ENCODE results near the gene NUP214.
A peak's percentile ranks its signal among the peaks of the same experiment; 100 is the strongest.
"Not testable (repeated sequence)": the region's sequence is repeated elsewhere in the genome, so short reads cannot be mapped to it uniquely, and the experiment has no call there.

Gene NUP214

DNA sequence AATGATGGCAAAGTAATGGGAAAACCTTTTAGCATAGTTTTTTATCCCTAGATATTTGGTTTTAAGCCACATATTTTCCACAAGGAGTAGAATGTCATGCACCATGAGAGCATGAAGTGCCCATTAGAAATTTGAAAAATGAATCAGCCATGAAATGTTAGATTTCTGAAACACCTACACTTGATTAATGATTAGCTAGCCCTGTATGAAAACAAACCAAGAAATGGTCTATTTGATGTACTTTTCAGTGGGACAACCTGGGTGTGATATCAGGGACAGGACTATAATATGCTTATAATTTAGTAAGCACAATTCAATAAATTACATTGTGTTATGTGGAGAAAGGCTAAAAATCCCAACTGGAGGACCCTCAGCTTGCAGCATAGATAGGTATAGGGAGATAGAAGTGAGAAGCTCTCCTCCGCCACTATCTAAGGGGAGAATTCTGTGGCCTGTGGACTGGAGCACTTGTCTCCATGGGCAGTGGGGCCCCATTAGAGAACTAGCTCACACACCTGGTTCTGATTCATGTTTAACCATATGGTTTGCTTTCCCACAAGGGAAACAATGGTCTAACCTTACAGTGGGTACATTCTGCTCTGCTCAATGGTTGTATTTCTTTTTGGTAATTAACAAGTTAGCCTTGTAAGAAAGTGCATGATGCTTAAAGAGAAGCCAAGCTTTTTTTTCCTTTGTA is 35.2 kb downstream of the NUP214 start:
- no peak for DNase-seq (ENCODE audit: low read depth in 2 of 2)

- no peak for DNase-seq (ENCODE audit: low read depth in 2 of 2)
These were observed 36.2 kb downstream of the NUP214 start for GRCh38 chr9:131161585-131161984.

DNA sequence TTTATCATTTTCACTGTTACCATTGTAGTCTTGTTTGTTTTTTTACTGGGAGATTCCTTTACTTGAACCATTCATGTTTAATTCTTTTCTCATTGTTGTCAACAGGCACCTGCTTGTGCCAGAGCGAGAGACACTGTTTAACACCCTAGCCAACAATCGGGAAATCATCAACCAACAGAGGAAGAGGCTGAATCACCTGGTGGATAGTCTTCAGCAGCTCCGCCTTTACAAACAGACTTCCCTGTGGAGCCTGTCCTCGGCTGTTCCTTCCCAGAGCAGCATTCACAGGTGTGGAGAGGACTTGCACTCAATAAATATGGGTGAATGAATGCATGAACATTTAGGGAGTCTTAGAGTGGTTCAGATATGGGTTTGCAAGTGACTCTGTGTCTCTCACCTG is 37.5 kb downstream of the NUP214 start:
- DNase-seq (ENCODE audit: low read depth in 2 of 2), result no peak

DNA sequence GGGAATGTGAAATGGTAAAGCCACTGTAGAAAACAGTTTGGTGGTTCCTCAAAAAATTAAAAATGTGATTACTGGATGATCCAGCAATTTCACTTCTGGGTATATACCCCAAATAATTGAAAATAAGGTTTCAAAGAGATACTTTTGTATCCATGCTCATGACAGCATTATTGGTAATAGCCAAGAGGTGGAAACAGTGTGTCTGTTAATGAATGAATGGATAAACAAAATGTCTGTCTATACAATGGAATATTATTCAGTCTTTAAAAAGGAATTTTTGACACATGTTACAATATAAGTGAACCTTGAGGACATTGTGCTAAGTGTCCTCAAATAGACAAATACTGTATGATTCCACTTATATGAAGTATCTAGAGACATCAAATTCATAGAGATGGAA is 40.1 kb downstream of the NUP214 start:
- no peak for DNase-seq (ENCODE audit: low read depth in 2 of 2)

GRCh38 chr9:131167146-131167692 is 41.8 kb downstream of the NUP214 start:
- DNase-seq (ENCODE audit: low read depth in 2 of 2), result no peak

- no peak for DNase-seq (ENCODE audit: low read depth in 2 of 2)
These were observed 42.5 kb downstream of the NUP214 start for GRCh38 chr9:131167936-131168335.

DNA sequence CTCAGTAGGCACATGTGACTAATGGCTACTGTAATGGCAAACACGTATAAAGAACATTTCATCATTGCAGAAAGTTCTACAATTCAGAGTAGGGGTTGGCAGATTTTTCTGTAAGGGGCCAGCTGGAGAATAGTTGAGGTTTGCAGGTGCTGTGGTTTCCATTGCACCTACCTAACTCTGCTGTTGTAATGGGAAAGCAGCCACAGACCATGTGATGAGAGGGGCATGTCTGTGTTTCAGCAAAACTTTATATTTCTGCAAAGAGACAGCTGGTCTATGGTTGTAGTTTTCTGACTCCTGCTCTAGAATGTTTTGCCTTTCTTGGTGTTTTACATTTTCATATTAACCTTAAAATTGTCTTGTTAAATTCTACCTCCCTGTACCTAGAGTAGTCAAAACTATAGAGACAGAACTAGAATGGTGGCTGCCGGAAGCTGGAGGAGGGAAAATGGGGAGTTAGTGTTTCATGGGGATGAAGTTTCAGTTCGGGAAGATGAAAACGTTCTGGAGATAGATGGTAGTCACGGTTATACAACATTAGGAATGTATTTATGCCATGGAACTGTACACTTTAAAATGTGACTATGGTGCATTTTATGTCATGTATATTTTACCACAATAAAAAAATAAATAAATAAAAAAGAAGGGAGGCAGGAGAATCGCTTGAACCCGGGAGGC is 44.3 kb downstream of the NUP214 start:
- no peak for DNase-seq (ENCODE audit: low read depth in 2 of 2)

DNA sequence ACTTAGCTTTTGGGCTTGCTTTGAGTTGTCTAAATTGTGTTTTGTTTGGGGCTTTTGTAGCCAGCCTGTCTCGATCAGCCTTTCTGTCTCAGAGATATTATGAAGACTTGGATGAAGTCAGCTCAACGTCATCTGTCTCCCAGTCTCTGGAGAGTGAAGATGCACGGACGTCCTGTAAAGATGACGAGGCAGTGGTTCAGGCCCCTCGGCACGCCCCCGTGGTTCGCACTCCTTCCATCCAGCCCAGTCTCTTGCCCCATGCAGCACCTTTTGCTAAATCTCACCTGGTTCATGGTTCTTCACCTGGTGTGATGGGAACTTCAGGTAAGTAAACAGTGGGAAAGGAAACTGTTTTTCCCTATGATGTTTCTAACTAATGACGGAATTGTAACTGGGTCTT is 48.6 kb downstream of the NUP214 start:
- DNase-seq (ENCODE audit: low read depth in 2 of 2), result no peak

DNA sequence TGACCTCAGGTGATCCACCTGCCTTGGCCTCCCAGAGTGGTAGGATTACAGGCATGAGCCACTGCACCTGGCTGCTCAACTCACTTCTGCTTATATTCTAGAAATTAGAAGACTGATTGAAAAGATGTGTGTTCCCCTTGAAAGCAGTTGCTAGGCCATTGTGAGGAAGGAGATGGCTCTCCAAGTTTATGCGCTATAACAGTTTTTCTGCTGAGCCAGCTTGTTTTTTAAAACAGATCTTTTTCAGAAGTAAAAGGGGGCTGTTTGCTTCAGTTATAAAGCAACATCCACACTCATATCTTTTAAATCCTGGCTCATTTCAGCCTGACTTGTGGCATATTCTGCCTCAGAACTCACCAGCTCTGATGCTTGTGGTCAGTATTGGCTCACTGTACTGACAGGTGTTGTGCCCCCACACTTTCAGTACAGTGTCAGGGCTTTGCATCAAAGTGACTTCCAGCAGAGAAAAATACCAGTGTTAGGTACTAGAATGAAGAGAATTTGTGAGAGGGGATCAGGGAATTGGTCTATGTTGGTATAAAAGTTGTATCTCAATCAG is 49.4 kb downstream of the NUP214 start:
- no peak for DNase-seq (ENCODE audit: low read depth in 2 of 2)

DNA sequence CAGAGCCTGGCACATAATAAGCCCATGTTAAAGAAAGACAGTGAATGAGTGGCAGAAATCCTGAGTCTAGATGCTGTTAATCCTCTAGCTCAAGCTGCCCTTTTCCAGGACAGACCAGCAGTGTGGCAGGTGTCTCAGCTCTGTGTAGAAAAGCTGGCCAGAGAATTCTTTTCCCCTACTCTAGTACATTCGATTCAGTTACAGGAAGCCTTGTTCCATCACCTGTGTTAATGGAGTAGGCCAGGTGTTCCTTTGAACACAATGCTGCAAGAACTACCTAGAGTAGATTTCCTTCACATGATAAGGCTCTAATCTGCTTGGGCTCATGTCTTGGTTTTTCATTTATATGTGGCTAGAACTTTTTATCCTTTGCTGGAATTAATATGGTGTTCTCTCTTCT is 52.5 kb downstream of the NUP214 start:
- DNase-seq (ENCODE audit: low read depth in 2 of 2), result no peak

DNA sequence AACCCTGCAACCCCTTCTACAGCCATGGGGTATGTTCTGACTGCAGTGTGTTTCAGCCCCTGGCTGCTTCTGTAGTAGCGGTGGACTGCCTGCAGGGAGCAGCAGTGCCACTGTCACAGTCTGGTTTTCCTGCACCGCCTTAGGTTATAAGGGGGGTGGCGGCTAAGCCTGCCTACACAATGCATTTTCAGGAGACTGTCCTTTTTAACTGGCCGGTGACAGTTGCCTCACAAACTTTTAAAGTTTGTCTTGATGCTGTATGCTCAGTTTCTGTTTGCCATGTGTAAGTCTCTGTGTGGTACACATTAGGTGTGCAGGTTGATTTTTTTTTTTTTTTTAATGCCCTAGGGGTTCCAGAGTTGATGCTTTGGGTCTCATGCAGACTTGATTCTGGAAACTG is 53.0 kb downstream of the NUP214 start:
- peak; percentile 49 to 54 for DNase-seq (ENCODE audit: low read depth in 2 of 2)

DNA sequence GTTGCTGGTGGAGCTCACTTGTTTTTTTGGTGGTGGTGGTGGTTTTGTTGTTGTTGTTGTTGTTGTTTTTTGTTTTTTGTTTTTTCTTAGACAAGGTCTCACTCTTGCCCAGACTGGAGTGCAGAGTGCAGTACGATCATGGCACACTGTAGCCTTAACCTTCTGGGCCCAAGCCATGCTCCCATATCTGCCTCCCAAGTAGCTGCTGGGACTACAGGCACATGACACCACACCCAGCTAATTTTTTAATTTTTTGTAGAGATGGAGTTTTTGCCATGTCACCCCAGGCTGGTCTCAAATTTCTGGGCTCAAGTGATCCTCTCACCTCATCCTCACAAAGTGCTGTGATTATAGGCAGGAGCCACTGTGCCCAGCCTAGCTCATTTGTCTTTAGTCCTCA is 53.5 kb downstream of the NUP214 start:
- no peak for DNase-seq (ENCODE audit: low read depth in 2 of 2)

GRCh38 chr9:131179561-131180219 is 54.3 kb downstream of the NUP214 start:
- no peak for DNase-seq (ENCODE audit: low read depth in 2 of 2)

GRCh38 chr9:131180454-131180853 is 55.1 kb downstream of the NUP214 start:
- no peak for DNase-seq (ENCODE audit: low read depth in 2 of 2)

DNA sequence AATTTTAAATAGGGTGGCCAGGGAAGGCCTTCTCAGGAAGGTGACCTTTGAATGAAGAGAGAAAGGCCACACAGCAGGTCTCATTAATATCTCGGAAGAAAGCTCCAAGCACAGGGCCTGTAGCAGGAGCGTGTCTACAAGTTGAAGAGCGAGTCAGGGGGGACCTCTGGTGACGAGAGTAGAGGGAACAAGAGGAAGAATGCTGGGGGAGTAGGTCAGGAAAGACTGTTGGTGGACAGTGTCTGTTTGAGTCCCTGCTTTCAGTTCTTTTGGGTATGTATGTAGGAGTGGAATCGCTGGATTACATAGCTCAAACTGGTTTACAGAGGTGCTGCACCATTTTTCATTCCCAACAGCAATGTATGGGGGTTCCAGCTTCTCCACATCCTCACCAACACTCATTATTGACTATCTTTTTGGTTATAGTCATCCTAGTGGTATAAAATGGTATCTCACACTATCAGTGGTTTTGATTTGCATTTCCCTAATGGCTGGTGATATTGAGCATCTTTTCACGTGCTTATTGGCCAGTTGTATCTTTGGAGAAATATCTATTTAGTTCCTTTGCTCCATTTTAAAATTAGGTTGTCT is 55.8 kb downstream of the NUP214 start:
- DNase-seq (ENCODE audit: low read depth in 2 of 2), result no peak

DNA sequence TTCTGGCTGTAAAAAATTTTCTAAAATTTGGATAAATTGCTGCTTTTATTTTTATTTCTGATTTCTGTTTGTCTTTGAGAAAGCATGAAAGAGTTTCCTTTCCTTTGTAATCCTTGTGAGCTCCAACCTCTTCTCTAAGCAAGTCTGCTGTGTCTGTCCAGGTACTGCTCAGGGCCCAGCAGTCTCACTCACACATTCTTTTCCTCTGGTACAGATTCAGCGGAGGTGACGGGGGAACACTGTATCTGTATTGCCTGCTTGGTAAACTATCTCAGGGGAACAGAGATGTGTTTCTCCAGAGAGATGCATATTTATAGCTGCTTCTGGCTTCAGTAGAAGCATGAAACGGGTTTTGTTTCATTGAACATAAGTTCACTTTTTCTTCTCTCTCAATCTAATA is 60.5 kb downstream of the NUP214 start:
- DNase-seq (ENCODE audit: low read depth in 2 of 2), result no peak

DNA sequence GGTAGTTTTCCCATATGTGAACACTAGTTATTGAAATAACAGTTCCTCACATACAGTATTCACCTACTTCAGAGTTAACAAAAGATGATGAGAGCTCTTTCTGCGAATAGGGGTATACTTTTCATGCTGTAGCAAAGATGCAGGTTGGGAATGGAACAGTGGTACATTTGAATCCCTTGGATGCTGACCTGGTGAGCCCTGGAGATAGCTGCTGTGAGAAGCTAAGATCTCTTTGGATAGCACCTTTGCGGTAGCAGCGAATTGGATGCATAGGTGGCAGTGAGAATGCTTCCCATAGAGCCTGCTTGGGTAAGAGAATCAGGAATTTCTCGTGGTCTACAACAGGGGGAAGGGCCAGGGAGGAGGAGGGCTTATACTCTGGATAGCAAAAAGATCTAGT is 61.2 kb downstream of the NUP214 start:
- DNase-seq (ENCODE audit: low read depth in 2 of 2), result no peak

- DNase-seq (ENCODE audit: low read depth in 2 of 2), result no peak
These were observed 62.6 kb downstream of the NUP214 start for GRCh38 chr9:131187957-131188356.

- no peak for DNase-seq (ENCODE audit: low read depth in 2 of 2)
These were observed 63.6 kb downstream of the NUP214 start for GRCh38 chr9:131188976-131189375.

DNA sequence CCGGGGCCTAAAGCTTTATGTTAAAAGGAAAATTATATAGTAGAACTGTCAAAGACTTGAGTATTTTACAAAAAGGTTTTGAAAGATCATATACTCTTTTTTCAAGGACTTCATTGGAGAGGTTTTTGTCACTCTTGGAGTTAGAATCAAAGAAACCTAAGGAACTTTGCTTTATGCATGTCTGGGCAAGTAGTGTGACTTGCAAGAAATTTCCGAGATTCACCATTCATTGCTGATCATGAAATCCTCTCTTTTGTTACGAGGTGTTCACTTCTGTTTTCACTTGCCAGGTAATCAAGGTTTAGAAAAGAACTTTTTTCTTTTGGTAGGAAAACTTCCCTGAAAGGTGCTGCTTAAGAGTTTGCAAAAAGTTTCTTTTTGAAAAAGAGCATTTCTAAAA is 64.8 kb downstream of the NUP214 start:
- no peak for DNase-seq (ENCODE audit: low read depth in 2 of 2)

DNA sequence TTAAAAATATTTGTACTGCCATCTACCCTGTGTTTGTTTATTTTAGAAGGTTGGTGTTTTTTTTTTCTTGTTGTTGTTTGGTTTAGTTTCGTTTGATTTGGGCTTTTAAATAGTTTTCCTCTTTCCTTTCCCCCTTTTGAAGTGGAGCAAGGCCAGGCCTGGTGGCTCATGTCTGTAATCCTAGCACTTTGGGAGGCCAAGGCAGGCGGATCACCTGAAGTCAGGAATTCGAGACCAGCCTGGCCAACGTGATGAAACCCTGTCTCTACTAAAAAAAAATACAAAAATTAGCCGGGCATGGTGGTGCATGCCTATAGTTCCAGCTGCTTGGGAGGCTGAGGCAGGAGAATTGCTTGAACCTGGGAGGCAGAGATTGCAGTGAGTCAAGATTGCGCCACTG is 65.6 kb downstream of the NUP214 start:
- DNase-seq (ENCODE audit: low read depth in 2 of 2), result not testable (repeated sequence)

GRCh38 chr9:131191857-131192256 is 66.5 kb downstream of the NUP214 start:
- DNase-seq (ENCODE audit: low read depth in 2 of 2), result no peak

Measured in stimulated activated CD8-positive, alpha-beta memory T cell treated with anti-CD3 and anti-CD28 coated beads, Interleukin-15, amount 100 ng/mL, for 48 hours (primary cell).